Activated CD4-positive, alpha-beta T cell treated with anti-CD3 and anti-CD28 coated beads, Interleukin-2, amount 50 U/mL, for 24 hours (primary cell): Measurements from ENCODE around the gene PPP4R4.

ENCODE experiments used
- DNase-seq, 2 donors: peaks; one replicate each; pipeline ENCODE4 v3.0.0-alpha.2; 2020; ENCODE audit warnings: low read depth in 1 of 2, low spot score in 1 of 2

PPP4R4 gene, protein sequence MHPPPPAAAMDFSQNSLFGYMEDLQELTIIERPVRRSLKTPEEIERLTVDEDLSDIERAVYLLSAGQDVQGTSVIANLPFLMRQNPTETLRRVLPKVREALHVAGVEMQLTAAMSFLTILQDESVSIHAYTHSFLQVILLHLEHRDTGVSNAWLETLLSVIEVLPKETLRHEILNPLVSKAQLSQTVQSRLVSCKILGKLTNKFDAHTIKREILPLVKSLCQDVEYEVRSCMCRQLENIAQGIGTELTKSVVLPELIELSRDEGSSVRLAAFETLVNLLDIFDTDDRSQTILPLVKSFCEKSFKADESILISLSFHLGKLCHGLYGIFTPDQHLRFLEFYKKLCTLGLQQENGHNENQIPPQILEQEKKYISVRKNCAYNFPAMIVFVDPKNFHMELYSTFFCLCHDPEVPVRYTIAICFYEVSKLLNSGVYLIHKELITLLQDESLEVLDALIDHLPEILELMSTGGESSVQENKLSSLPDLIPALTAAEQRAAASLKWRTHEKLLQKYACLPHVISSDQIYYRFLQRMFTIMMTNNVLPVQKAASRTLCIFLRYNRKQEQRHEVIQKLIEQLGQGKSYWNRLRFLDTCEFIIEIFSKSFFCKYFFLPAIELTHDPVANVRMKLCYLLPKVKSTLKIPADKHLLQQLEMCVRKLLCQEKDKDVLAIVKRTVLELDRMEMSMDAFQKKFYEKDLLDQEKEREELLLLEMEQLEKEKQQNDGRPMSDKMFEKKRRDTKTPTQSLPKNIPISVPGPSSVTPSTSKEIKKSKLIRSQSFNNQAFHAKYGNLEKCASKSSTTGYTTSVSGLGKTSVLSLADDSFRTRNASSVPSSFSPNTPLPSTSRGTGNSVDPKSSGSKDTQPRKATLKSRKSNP

GRCh38 chr14:94173885-94174603, at the start of gene PPP4R4:
Gene PPP4R4, plus strand, starts transcription at chr14:94174322. Its CDS starts 144 bp downstream, at chr14:94174466.
- peak; percentile 61 to 76 for DNase-seq

DNA sequence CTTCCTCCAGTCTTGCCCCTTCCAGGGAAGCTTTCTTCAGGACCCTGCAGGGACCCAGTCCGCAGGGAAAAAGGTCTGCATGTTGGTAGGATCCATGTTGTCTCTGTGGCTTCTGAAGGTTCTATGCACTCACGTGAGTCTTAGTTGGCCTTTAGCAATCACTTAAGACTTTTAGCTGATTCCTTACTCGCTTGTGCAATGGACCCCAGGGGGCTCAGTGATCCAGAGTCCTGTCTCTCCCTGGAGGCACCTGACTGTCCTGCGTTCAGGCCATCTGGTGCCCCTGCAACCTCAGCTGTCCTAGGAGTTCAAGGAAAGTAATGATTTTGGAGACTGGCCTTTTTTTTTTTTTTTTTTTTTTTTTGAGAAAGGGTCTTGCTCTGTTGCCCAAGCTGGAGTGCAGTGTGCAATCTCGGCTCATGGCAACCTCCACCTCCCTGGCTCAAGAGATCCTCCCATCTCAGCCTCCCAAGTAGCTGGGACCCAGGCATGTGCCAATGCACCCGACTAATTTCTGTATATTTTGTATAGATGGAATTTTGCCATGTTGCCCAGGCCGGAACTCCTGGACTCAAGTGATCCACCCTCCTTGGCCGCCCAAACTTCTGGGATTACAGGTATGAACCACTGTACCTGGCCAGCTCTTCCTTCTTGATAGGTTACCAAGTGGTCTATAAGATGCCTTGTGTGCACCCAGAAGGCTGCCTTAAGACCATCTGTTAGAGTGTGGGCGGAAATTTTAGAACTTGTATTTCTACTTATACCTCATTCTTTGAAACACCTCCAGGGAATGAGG, 49.3 kb upstream of the PPP4R4 start:
- no peak for DNase-seq

DNA sequence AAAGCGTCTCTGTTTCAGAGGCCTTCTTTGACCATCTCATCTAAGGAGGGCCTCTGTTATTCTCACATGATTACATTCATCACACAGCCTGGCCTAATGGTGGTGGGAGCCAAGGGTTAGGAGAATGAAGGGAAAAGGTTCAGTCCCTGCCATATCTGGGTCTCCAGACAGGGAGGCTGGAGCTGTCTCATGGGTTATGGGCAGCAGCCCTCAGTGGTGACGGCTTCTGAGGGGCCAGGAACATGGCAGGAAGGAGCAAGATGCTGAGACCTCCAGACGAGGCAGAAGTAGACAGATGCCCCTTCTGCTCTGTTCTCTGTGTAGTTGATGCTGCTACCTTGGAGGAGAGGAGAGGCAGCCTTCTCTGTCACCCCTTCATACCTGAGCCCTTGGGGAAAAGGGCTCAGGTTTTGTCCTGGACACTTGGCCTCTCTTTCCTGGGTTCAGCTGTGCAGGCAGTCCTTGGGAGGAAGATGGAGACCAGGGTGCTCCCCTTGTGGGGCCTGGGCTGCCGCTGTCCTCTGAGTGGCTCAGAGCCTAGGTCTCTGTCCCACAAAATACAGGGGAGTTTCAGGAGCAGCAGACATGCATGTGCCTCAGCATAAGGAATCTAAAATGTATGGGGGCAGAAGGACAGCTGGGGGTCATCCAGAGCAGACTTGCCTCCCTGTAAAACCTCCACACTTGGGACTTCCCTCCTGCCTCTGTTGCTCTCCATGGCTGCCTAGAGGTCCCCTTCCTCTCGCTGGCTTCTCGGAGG, 48.3 kb upstream of the PPP4R4 start:
- no peak for DNase-seq

GRCh38 chr14:94126419-94126677, 47.8 kb upstream of the PPP4R4 start:
- no peak for DNase-seq

- no peak for DNase-seq
Observed at GRCh38 chr14:94126800-94127199, 47.3 kb upstream of the PPP4R4 start.

GRCh38 chr14:94127330-94127729, 46.8 kb upstream of the PPP4R4 start:
- DNase-seq, result no peak

DNA sequence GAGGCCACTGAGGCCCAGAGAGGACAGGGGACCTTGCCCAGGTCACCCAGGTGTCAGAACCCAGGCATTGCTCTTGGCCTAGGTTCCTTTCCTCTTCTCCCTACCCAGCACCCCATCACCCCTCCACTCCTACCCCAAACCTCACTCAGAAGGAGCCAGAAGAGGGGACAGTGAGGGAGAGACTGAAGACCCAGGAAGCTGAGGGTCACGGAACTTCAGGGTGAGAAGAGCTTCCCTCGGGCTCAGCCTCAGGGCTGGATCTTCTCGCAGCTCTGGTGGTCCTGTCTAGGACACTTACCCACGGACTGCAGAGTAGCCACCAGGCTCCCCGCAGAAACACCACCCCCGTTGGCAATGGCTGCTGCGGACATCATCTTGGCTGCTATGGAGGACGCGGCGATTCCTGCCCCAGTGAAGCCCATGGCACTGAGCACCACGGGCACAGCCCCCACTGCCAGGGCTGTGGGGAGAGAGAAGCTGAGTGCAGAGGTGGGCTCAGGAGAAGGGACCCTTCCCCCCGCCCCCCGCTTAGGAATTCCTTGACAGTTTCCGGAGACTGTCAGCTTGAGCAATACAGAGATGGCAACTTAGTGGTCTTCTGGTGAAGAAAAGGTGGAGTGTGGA, 45.8 kb upstream of the PPP4R4 start:
- DNase-seq, result no peak

DNA sequence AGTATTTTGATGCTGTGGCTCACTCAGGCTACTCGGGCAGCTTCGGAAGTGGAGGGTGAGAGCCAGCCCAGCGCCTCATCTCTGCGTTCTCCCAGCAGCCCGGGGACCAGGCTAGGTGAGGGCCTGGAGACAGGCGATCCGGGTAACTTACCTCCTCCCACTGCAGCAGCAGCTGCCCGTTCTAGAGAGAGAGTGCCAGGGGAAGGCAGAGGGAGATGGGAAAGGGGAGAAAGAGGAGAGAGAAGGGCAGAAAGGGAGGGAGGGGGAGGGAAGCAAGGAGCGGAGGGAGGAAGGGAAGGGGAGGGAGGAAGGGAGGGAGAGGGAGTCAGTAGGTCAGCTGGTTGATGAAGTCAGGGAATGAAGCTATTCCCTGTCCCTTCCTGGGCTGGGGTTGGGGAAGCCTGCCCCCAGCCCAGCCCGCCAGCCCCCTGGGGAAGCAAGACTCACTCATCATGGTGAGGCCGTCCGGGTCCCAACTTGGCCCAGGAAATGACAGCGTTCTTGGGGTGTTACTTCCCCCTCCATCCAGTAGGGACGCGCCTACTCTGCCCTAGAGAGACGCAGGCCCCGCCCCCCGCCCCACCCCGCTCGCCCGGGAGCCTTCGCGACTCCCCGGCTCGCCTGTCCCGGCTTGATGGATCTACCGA, 44.9 kb upstream of the PPP4R4 start, which contains the start of gene IFI27L2:
IFI27L2 (minus strand) TSS at position 494 of the 647 bp plus-strand sequence; CDS start at position 454, 40 bp downstream.
- peak; percentile 27 to 55 for DNase-seq

GRCh38 chr14:94129758-94130414, 44.2 kb upstream of the PPP4R4 start:
- peak in 1 of 2 donors; percentile 21 for DNase-seq

GRCh38 chr14:94132285-94132887, 41.7 kb upstream of the PPP4R4 start:
- peak; percentile 26 to 65 for DNase-seq

DNA sequence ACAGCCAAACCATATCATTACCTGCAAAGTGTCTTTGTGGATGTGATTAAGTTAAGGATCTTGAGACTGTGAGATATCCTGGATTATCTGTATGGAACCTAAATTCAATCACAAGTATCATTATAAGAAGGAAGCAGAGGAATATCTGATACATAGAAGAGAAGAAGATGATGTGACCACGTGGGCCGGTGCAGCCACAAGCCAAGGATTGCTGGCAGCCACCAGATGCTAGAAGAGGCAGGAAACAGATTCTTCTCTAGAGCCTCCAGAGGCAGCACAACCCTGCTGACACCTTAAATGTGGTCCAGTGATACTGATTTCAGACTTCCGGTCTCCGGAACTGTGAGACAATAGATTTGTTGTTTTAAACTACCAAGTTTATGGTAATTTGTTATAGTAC, 38.6 kb upstream of the PPP4R4 start:
- DNase-seq, result no peak

GRCh38 chr14:94136575-94137331, 37.4 kb upstream of the PPP4R4 start:
- peak; percentile 81 for DNase-seq

DNA sequence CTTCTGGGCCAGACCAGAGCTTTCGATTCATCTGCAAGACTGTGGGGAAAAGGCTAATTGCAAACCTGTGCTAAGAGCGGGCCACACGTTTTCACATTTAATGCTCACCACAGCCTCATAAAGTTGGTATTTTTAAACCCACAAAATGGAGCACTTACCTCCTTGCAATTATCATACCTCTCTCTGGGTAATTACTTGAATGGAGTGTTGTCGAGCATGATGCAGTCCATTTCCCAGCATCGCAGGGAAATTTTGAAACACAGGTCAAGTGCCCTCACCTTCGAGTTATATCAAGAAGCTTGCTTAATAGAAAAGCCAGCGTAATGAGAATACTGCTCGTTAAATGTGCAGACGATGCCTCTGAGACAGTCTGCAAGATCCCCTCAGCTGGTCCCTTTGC, 35.9 kb upstream of the PPP4R4 start:
- DNase-seq, result no peak

DNA sequence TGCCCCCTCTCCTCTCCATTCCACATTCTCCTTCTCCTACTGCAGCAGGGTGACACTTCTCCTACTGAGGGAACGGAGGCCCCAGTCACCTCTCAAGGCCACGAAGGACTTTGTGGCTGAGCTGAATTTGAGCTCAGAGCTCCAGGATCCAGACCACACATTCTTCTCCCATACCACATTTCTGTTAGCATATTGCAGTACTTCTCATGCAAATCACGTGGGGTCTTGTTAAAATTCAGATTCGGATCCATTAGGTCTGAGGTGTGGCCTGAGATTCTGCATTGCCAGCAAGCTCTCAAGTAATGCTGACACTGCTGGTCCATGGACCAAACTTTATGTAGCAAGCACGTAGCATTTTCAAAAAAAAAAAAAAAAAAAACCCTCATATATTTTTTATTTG, 35.1 kb upstream of the PPP4R4 start:
- DNase-seq, result no peak

GRCh38 chr14:94139421-94139820, 34.7 kb upstream of the PPP4R4 start:
- no peak for DNase-seq

DNA sequence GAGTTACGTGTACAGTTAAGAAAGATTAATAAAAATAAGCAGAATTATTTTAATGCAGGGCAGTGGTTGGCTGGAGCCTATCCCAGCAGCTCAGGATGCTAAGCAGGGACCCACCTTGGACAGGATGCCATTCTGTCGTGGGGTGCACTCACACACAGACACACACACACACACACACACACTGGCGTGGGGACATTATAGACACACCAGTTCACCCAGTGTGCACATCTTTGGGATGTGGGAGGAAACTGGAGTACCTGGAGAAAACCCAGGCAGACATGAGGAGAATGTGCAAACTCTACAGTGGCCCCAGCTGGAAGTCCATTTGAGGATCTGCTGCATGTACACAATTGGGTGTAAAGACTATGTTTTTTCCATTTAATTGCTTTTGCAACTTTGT, 31.9 kb upstream of the PPP4R4 start:
- DNase-seq, result no peak

- DNase-seq, result no peak
Observed at GRCh38 chr14:94142836-94143235, 31.3 kb upstream of the PPP4R4 start.
